Measurements from ENCODE around the gene HBZ.

- TF ChIP-seq POLR2A (IDR thresholded peaks at IDR 0.05), result no peak
- TF ChIP-seq CTCF (IDR thresholded peaks at IDR 0.05), result no peak
Observed at GRCh38 chr16:188674-189073, 36.2 kb downstream of the HBZ start.

Measured in uterus (tissue), 2 donors.